Fibroblast of upper back skin (primary cell): ENCODE data around the gene ASXL2.

Experiments
- DNase-seq: peaks from one replicate; pipeline ENCODE4 v3.0.0-alpha.2; 2013

The ASXL2 gene

GRCh38 chr2:25797620-25798488, 80.4 kb downstream of the ASXL2 start:
- DNase-seq: no peak

- DNase-seq: no peak
These were observed 83.6 kb downstream of the ASXL2 start for GRCh38 chr2:25794544-25795276.

- DNase-seq: no peak
These were observed 88.1 kb downstream of the ASXL2 start for GRCh38 chr2:25790074-25790790.

GRCh38 chr2:25788457-25788856, 89.8 kb downstream of the ASXL2 start:
- no peak for DNase-seq

- no peak for DNase-seq
These were observed 91.3 kb downstream of the ASXL2 start for GRCh38 chr2:25787020-25787419.

- no peak for DNase-seq
These were observed 93.9 kb downstream of the ASXL2 start for GRCh38 chr2:25784404-25784803.

- DNase-seq: no peak
These were observed 101.2 kb downstream of the ASXL2 start for GRCh38 chr2:25777077-25777476.

GRCh38 chr2:25772078-25772477, 106.2 kb downstream of the ASXL2 start:
- DNase-seq: no peak

GRCh38 chr2:25763575-25763974, 114.7 kb downstream of the ASXL2 start:
- no peak for DNase-seq

- no peak for DNase-seq
These were observed 118.0 kb downstream of the ASXL2 start for GRCh38 chr2:25760297-25760696.

- DNase-seq: no peak
These were observed 119.9 kb downstream of the ASXL2 start for GRCh38 chr2:25758348-25758747.

- DNase-seq: no peak
These were observed 120.4 kb downstream of the ASXL2 start for GRCh38 chr2:25757906-25758305.

- DNase-seq: no peak
These were observed 121.8 kb downstream of the ASXL2 start for GRCh38 chr2:25756536-25756935.

GRCh38 chr2:25749676-25750075, 128.6 kb downstream of the ASXL2 start:
- no peak for DNase-seq

GRCh38 chr2:25744055-25744454, 134.2 kb downstream of the ASXL2 start:
- DNase-seq: no peak

GRCh38 chr2:25743132-25743830, 135.0 kb downstream of the ASXL2 start:
- no peak for DNase-seq

GRCh38 chr2:25742501-25742900, 135.8 kb downstream of the ASXL2 start:
- no peak for DNase-seq

- DNase-seq: peak; percentile 72
These were observed 137.4 kb downstream of the ASXL2 start for GRCh38 chr2:25740810-25741381.

GRCh38 chr2:25738383-25739343, 139.6 kb downstream of the ASXL2 start:
- DNase-seq: no peak

GRCh38 chr2:25736899-25737515, 141.3 kb downstream of the ASXL2 start:
- DNase-seq: no peak

- DNase-seq: no peak
These were observed 142.5 kb downstream of the ASXL2 start for GRCh38 chr2:25735835-25736234.
